ENCODE data around the gene LYPD1. TPM values are rescaled to one million over a fixed set of nuclear protein-coding genes. Genes with fewer than 3 reads are reported as not detected.

LYPD1 gene
- polyA plus RNA-seq, 1 of the 3 experiments (the other 2 are of a cell fraction): 5.4 TPM

- 84% methylated on average over 2 of the region's 2 CpGs for WGBS (ENCODE audit: low lambda C conversion rate)
- Histone ChIP-seq H3K9me3 (no peaks in the 10 kb centered on the region), H3K4me2 (no peak overlapping the region), H4K20me1 (ENCODE audit: insufficient read depth) (no peaks in the 10 kb centered on the region), H3F3A (replicated peaks; ENCODE audit: insufficient read depth) (no peaks in the 10 kb centered on the region), H3K36me3 (replicated peaks in 1 of 2; ENCODE audit: control insufficient read depth in 1 of 2, insufficient read depth in 2 of 2, low read length in 1 of 2) (no peaks in the 10 kb centered on the region), H3K4me3 (ENCODE audit: low read depth in 2 of 2, low read length in 1 of 2) (no peak overlapping the region), H3K27me3 (ENCODE audit: insufficient read depth) (no peaks in the 10 kb centered on the region), H3K9ac (no peak overlapping the region), H3K9me2 (no peaks in the 10 kb centered on the region), H3K4me1 (ENCODE audit: control insufficient read depth in 1 of 2, insufficient read depth in 2 of 2, low read depth in 1 of 2, low read length in 1 of 2) (no peaks in the 10 kb centered on the region; a peak in 1 of 4 replicates), H3K79me2 (ENCODE audit: insufficient read depth) (no peaks in the 10 kb centered on the region), H2AFZ (ENCODE audit: low read depth) (no peak overlapping the region), H3K27ac (ENCODE audit: low read depth in 2 of 2, low read length in 1 of 2) (no peak overlapping the region)
- TF ChIP-seq SIN3A (IDR thresholded peaks at IDR 0.05; ENCODE audit: borderline replicate concordance, low read depth, low read length) (no peak), NRF1 (IDR thresholded peaks at IDR 0.05; ENCODE audit: low read depth, low read length) (no peak), TAF1 (IDR thresholded peaks at IDR 0.05; ENCODE audit: borderline replicate concordance, low read depth, low read length) (no peak), REST (IDR thresholded peaks at IDR 0.05; ENCODE audit: low read depth, low read length) (no peak), FOXJ3 (CRISPR knock-in tag; IDR thresholded peaks at IDR 0.05) (no peak), FOXM1 (IDR thresholded peaks at IDR 0.05; ENCODE audit: low read depth) (no peak), FOSL2 (IDR thresholded peaks at IDR 0.05; ENCODE audit: borderline replicate concordance, low read depth) (no peak), SMC3 (IDR thresholded peaks at IDR 0.05; ENCODE audit: low read depth, low read length) (no peak)
- DNase-seq: no peak
- CTCF ChIA-PET: interaction anchor here (0.9 to 2.0 kb wide), 4 partner anchors 8 to 528 kb away, joined by 3 to 9 read pairs (median 4); no protein-coding TSS in a partner anchor
- POLR2A ChIA-PET: no interaction called here
Observed at GRCh38 chr2:132642415-132642814, 27.6 kb downstream of the LYPD1 start.

- Histone ChIP-seq H3K9ac (no peak overlapping the region), H3K9me2 (no peaks in the 10 kb centered on the region), H2AFZ (ENCODE audit: low read depth) (no peak overlapping the region), H3K4me3 (ENCODE audit: low read depth in 2 of 2, low read length in 1 of 2) (no peak overlapping the region), H3K9me3 (no peaks in the 10 kb centered on the region), H3K4me2 (no peak overlapping the region), H3F3A (replicated peaks; ENCODE audit: insufficient read depth) (no peaks in the 10 kb centered on the region), H3K36me3 (replicated peaks in 1 of 2; ENCODE audit: control insufficient read depth in 1 of 2, insufficient read depth in 2 of 2, low read length in 1 of 2) (no peaks in the 10 kb centered on the region), H4K20me1 (ENCODE audit: insufficient read depth) (no peaks in the 10 kb centered on the region), H3K79me2 (ENCODE audit: insufficient read depth) (no peaks in the 10 kb centered on the region), H3K4me1 (ENCODE audit: control insufficient read depth in 1 of 2, insufficient read depth in 2 of 2, low read depth in 1 of 2, low read length in 1 of 2) (no peaks in the 10 kb centered on the region; a peak in 1 of 4 replicates), H3K27ac (ENCODE audit: low read depth in 2 of 2, low read length in 1 of 2) (no peak overlapping the region), H3K27me3 (ENCODE audit: insufficient read depth) (no peaks in the 10 kb centered on the region)
- DNase-seq: no peak
- POLR2A ChIA-PET: no interaction called here
- CTCF ChIA-PET: interaction anchor here (1.1 to 2.0 kb wide), 3 partner anchors 9 to 94 kb away, joined by 3 to 9 read pairs (median 5); no protein-coding TSS in a partner anchor
- TF ChIP-seq CTCF (IDR thresholded peaks at IDR 0.05) (no peak), EZH2phosphoT487 (IDR thresholded peaks at IDR 0.05; ENCODE audit: borderline replicate concordance, low read depth) (no peak), USF2 (IDR thresholded peaks at IDR 0.05; ENCODE audit: borderline replicate concordance, low read depth, low read length) (no peak), IRF3 (IDR thresholded peaks at IDR 0.05; ENCODE audit: low read depth, low read length) (no peak), SMC3 (IDR thresholded peaks at IDR 0.05; ENCODE audit: low read depth, low read length) (no peak), FOSL2 (IDR thresholded peaks at IDR 0.05; ENCODE audit: borderline replicate concordance, low read depth) (no peak), REST (IDR thresholded peaks at IDR 0.05; ENCODE audit: low read depth, low read length) (no peak), POLR2AphosphoS5 (IDR thresholded peaks at IDR 0.05; ENCODE audit: low read depth, low read length) (no peak), GABPA (IDR thresholded peaks at IDR 0.05; ENCODE audit: low read depth) (no peak), SIN3A (IDR thresholded peaks at IDR 0.05; ENCODE audit: borderline replicate concordance, low read depth, low read length) (no peak), ELF1 (IDR thresholded peaks at IDR 0.05) (no peak)
Observed at GRCh38 chr2:132641819-132642218, 28.2 kb downstream of the LYPD1 start.
